Retinal pigment epithelial cell (primary cell): ENCODE results near the gene WSB1.
"Not testable (repeated sequence)": the region's sequence is repeated elsewhere in the genome, so short reads cannot be mapped to it uniquely, and the experiment has no call there.

Experiments
- DNase-seq: peaks from one replicate; pipeline ENCODE4 v3.0.0-alpha.2; 2010; ENCODE audit warnings: low read depth
- H3K4me3 ChIP-seq: 2 replicates; pipeline ENCODE4 v1.5.1; 2011; ENCODE audit warnings: mild to moderate bottlenecking, low read length, control low read depth, moderate library complexity
- CTCF ChIP-seq: conservative IDR thresholded peaks from 2 replicates; pipeline ENCODE4 v1.5.1; 2011; ENCODE audit warnings: low read depth, low read length, control low read depth, inconsistent platforms

Gene WSB1

DNA sequence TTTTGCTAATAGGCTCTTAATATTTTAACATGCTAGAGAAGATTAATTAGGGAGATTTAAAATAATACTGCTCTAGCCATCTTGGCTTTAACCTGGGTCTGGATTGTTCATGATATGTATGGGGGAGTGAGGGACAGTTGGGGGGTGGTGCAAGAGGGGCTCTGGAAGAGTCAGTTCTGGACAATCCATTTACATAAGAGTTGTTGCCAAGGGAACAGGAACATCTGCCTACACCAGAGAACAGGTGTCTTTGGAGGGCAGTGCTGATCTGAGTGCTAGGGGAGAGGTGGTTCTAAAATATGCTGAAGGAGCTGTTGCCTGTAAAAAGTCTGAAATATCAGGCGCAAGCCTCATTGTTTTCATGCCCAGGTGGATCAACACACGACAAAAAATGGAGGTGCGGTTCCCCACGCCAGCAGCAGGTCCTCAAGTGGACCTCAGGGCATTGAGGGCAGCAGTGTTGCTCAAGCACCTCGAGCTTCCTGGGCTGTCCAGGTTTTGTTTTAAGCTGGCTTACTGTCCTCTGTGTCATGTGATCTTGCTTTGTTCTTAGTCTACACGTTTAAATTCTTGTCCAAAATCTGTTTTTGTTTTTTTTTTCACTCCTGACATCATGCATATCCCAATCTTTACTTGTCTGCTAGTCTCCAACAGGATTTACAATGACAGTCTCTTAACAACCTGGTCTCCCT is 25.4 kb upstream of the WSB1 start:
- DNase-seq: no peak
- H3K4me3 ChIP-seq: no peak overlapping the region
- TF ChIP-seq CTCF: no peak

- H3K4me3 ChIP-seq: no peak overlapping the region
Measured at GRCh38 chr17:27269201-27269600, 24.7 kb upstream of the WSB1 start.

GRCh38 chr17:27269974-27270373 is 23.9 kb upstream of the WSB1 start:
- TF ChIP-seq CTCF: no peak
- H3K4me3 ChIP-seq: no peak overlapping the region
- no peak for DNase-seq

More at GRCh38 chr17:27269201-27269600, 24.7 kb upstream of the WSB1 start:
- no peak for DNase-seq
- TF ChIP-seq CTCF: no peak

GRCh38 chr17:27276653-27277156 is 17.2 kb upstream of the WSB1 start:
- TF ChIP-seq CTCF: no peak
- no peak overlapping the region for H3K4me3 ChIP-seq
- DNase-seq: no peak

DNA sequence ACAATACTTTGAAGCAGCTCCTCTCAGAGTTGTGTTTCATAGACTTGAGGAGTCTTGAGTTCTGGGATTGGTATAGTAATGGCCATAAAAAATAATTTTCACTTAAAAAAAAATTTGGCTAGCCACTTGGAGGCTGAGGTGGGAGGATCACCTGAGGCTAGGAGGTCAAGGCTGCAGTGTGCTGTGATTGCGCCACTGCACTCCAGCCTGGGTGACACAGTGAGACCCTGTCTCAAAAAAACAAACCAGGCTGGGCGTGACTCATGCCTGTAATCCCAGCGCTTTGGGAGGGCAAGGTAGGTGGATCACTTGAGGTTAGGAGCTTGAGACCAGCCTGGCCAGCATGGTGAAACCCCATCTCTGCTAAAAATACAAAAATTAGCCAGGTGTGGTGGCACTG is 14.8 kb upstream of the WSB1 start:
- not testable (repeated sequence) for H3K4me3 ChIP-seq, DNase-seq

DNA sequence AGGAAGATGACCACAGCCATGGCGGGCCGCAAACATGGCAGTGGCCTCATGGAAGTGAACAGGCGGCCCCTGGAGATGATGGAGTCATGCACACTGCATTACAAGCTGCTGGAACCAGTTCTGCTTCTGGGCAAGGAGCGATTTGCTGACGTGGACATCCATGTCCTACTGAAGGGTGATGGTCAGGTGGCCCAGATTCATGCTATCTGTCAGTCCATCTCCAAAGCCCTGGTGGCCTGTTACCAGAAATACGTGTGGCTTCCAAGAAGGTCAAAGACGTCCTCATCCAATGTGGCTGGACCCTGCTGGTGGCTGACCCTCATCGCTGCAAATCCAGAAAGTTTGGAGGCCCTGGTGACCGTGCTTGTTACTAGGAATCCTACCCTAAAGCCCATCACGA is 13.4 kb upstream of the WSB1 start:
- TF ChIP-seq CTCF: no peak
- no peak overlapping the region for H3K4me3 ChIP-seq
- no peak for DNase-seq

GRCh38 chr17:27281438-27281837 is 12.5 kb upstream of the WSB1 start:
- TF ChIP-seq CTCF: no peak
- no peak overlapping the region for H3K4me3 ChIP-seq
- no peak for DNase-seq
